Stimulated activated naive CD8-positive, alpha-beta T cell treated with anti-CD3 and anti-CD28 coated beads, Interleukin-15, Interleukin-2, amounts not matched to agents 100 U/mL and 50 U/mL, for 24 hours (primary cell): ENCODE results near the gene RNU5D-1.

Experiments
- ATAC-seq: fragments of 150-1000 bp; cut with Tn5 transposase; one replicate; pipeline ENCODE4 v1.10.0; 2021
- DNase-seq: peaks from one replicate; pipeline ENCODE4 v3.0.0; 2021

The RNU5D-1 gene

DNA sequence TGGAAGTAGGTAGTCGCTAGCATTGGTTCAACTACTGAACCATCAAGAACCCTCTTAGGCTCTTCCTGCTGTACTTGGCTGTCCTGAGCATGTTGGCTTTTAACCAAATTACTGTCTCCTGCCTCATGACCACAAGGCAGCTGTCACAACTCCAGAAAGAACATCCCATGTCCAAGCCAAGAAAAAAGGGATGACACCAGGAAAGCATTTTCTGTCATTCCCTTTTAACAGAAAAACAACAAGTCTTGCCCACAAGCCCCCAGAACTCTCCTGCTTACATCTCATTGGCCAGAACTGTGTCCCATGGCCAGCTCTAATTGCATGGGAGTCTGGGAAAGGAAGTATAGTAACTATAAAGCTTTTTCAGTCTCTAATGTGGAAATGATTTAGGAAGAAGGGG lies 2.4 kb upstream of the RNU5D-1 start:
- no peak for ATAC-seq
- no peak for DNase-seq

DNA sequence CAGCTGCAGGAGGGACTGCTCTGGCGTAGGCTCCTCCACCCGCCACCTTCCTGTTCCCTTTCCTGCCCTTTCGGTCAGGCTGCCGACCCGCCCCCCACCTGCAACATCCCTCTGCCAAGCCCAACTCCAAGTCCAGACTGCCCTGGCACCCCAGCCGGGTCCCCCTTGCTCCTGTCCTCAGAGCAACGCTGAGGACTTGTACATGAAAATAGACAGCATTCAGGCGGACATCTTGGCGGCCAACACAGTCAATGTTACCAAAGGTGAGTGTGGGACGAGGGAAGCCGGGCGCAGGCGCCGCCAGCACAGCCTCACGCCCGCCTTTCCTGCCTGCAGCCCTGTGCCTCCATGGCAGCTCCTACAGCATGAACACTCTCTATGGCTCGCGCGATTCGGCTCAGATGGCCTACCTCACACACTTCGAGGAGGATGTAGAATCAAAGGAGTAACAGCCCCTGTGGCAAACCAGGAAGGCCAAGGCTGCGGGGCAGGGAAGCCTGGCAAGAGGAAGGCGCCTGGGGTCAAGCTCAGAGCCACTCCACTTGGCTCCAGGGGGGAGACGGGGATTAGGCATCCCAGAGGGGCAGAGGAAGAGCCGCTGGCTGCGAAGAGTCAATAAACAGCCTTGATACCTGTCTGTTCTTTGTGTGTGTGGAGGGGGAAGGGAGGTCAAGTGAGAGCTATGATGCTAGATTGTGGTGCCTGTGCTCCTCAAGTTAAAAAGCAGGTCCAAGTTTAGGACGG lies 5.8 kb downstream of the RNU5D-1 start:
- DNase-seq, result no peak
- no peak for ATAC-seq

GRCh38 chr1:44724296-44724954 lies 6.5 kb downstream of the RNU5D-1 start:
- ATAC-seq (no peak), DNase-seq (no peak)

DNA sequence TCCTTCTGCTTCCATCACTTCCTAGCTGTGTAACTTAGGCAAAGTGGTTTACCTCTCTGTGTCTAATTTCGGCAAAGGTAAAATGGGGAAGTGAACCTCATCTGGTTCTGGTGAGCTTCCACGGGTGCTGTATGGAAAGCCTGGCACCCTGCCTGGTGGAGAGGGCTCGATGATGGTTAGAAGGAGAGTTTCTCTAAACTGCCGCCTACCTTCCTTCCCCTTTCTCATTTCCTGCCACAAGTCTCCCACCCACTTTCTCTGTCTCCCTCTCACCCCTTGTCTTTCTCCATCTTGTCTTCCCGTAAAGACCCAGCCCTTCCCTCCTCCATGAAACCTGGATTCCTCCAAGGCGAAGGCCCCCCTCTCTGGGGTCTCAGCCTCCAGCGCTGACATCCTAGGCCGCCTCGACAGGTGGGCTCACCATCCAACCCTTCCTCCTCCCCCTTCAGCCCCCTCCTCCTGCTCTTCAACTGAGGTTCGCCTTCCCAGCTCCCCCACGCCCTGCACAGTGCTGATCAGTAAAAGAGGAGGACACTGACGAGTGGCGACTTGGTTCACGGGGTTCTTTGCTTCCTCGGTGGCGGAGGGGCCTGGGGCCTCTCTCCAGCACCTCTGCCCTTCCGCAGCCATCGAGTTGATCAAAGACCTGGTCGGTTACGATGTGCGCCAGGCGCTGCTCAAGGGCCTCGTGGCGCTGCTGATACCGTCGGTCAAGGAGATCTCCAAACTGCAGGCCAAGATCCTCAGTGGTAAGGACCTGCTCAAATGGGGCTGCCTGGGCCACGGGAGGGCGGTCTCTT lies 7.3 kb downstream of the RNU5D-1 start:
- DNase-seq (peak; percentile 66), ATAC-seq (peak; percentile 4)

- DNase-seq, result peak; percentile 50
- no peak for ATAC-seq
Observed at GRCh38 chr1:44723064-44723463, 7.9 kb downstream of the RNU5D-1 start.

DNA sequence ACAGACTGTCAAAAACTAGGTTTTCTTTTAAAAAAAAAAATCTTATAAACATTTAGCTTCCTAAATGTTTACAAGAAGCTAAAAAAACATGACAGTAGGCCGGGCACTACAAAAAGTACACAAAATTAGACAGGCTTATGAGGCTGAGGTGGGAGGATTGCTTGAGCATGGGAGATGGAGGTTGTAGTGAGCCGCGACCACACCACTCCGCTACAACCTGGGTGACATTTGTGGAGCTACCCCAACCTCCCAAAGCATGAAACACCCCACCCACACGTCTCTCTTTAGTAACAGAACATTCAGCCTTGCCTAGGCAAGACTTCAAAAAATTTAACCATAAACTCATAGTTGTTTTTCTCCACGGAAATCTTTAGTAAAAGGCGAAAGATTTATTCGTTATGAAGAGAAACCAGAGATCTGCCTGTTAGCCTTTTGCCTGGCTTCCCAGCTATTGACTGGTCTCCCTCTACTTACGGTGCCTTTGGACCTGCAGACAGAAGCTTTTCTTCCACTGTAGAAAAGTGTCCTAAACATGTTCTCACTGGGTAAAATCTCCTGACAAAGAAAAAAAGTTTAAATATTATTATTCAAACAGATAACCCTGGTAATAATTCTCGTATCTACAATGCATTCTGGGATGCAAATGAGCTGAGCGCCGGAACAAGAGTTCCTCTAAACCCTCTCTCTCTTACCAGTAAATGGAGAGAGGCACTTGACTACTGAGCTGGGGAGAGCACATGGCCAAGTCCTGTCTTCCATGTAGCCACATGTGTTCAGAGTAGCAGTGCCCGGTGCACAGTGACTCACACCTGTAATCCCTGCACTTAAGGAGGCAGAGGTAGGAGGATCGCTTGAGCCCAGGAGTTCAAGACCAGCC lies 9.2 kb downstream of the RNU5D-1 start:
- DNase-seq (peak; percentile 86), ATAC-seq (peak; percentile 87)

DNA sequence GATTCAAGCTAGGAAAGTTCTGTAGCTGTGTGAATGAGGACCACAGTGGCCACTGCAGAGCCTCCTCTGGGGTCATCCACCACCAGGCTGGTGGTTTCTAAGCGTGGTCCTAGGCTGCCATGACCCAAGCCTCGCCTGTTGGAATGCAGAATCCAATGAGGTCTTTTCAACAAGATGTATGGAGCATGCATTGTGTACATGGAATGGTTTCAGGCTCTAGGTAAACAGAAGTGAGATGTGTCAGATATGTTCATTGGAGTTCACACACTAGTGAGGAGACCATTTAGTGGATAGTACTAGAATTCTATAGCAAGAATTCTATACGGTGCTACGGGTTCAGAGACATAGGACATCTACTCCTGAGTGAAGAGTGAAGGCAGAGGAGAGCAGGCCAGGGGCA lies 10.7 kb downstream of the RNU5D-1 start:
- no peak for ATAC-seq
- no peak for DNase-seq

- ATAC-seq (no peak), DNase-seq (no peak)
Observed at GRCh38 chr1:44719318-44719717, 11.7 kb downstream of the RNU5D-1 start.

- DNase-seq (no peak), ATAC-seq (no peak)
Observed at GRCh38 chr1:44718091-44718490, 12.9 kb downstream of the RNU5D-1 start.

DNA sequence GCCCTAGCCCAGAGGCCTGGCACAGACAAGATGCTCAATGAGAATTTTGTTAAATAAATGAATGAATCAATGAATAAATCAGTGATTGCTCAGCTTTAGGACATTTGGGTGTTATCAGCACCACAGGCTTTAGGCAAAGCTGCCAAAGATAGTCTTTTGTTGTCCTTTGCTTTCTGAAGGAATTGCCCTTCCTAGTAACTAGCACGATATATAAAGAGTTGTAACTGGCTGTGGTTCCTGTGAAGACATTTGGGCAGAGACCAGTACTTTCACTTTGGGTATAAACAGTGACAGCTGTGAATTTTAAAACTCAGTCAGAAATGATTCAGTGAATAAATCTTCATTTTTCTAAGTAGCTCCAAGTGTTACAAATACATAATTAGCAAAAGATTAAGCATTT lies 13.3 kb downstream of the RNU5D-1 start:
- DNase-seq (no peak), ATAC-seq (no peak)

DNA sequence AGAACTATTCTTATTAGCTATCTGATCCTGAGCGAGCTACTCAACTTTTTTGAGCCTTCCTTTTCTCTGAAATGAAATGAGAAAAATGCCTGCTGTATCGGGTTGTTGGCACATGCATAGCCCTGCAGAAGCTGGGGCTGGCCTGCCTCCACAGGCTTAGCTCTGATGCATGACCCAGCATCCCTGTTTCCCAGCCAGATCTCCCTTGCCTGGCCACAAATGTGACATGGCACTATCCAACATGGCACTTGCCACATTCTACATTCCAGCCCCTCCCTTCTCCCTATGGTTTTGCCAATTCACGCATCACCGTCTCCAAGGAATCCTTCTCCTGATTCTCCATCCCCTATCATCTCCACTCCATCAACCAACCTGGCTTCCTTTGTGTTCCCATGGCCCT lies 13.8 kb downstream of the RNU5D-1 start:
- DNase-seq (no peak), ATAC-seq (no peak)

DNA sequence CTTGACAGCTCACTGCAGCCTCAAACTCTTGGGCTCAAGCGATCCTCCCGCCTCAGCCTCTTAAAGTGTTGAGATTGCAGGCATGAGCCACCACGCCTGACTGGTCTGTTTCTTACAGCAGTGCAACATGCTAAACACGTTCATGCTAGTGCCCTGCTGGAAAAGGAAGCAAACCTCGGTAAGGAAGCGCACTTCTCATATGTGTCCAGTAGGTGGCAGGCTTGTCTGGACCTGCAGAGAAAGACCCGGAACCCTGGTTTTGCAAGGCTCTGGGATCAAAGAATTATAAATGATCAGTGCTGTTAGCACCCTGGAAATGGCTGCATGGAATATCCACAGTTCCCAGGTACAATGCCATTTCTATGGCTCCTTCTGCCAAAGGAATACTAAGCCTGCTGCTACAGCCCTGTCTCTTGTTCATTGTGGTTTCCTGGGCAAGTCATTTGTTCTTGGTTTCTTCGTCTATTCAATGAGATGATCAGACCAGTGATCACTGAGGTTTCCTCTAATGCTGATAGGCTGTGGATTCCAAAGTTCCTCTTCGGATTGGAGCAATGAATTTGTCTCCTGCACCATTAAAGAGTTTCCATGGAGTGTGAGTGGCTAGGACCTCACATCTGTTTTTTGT lies 15.9 kb downstream of the RNU5D-1 start:
- DNase-seq (peak; percentile 65), ATAC-seq (peak; percentile 78)

GRCh38 chr1:44714532-44714931 lies 16.4 kb downstream of the RNU5D-1 start:
- no peak for DNase-seq
- ATAC-seq, result no peak

DNA sequence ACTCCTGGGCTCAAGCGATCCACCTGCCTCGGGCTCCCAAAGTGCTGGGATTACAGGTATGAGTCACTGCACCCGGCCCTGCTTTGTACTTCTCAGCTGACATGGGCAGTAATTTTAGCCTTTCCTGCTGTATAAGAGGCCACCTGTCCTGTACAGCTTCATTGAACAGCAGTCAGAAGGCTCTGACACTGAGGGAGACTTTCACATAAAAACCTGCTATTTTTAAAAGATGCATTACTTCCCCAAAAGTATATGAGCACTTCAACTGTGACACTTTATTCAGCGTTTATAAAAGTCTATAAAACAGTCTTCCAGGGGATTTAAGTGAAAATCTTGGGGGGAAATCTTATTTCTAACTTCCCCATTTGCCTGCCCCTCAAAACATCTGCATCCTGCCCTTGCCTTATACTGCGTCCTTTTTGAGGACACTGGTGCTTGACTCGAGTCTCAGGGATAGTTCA lies 17.6 kb downstream of the RNU5D-1 start:
- DNase-seq (no peak), ATAC-seq (no peak)

DNA sequence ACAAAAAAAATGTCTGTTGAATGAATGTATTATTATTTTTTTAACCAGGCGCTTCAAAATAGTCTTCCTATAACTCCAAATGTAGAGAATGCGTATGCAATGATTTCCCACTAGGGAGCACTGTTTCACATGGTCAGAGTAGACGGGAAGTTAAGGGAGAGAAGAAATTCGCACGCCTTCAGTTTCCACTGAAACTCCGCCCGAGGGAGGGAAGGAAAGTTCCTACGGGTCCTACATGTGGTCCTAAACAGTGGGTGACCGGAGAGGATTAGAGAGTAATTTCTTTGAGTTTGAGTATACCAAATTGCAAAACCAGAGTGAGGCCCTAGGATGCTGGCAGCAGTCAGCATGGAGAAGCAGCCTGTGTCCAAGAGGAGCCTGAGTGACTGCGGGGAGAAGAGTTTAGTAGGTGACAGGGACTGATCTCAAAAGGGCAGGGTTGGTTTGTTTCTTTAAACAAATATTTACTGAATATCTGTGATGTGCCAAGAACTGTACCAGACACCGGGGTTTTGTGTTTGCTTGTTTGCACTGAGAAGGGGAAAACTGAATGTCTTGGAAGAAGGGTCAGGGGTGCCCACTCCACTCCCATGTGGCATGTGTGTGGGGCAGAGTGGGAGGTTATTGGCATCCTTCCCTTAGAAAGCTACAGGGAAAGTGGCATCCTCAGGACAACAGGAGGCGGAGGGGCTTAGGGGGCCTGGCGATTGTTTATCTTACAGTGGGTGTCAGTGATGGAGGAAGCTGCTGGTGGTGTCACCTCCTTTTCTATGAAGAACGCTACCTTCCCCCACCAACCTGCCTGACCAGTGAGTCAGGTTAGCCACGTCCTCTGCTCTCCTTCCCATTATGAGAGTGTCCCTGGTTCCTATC lies 22.8 kb downstream of the RNU5D-1 start:
- peak; percentile 62 for ATAC-seq
- DNase-seq, result peak; percentile 39

GRCh38 chr1:44707112-44707881 lies 23.7 kb downstream of the RNU5D-1 start:
- DNase-seq (no peak), ATAC-seq (no peak)

- DNase-seq (no peak), ATAC-seq (no peak)
Observed at GRCh38 chr1:44705938-44706337, 25.0 kb downstream of the RNU5D-1 start.

DNA sequence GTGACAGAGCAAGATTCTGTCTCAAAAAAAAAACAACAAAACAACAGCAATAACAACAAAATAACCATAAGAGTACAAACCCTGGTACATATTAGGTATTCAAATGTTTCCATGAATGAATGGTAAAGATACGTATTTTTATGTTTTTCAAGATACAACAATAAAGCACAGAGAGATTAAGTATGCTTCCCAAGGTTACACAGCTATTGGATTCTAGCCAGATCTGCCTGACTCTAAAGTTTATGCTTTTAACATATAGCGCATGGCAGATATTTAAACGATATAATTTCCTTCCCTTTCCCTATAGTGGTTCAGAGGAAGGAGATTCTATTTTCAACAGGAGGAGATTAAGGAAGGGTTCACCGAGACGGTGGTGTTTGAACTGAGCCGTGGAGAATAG lies 25.5 kb downstream of the RNU5D-1 start:
- ATAC-seq (no peak), DNase-seq (no peak)

DNA sequence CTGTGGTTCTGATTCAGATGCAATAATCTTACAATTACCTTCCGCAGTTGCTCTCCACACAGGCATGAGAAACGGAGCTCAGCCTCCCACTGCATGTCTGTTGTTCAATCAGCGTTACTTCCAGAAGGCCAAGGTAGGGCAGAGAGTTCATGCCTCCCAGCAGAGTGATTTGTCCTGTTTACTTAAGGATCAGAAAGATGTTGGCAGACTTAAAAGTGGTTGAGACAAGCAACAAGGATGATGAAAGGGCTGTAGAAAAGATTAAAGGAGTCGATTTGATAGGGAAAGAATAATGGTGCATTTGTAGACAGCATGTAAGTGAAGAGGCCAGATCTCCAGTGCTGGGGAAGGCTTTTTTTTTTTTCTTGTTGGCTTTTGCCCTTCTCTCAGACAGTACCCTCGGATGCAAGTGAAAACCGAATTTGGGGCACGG lies 29.8 kb downstream of the RNU5D-1 start:
- DNase-seq (no peak), ATAC-seq (no peak)

DNA sequence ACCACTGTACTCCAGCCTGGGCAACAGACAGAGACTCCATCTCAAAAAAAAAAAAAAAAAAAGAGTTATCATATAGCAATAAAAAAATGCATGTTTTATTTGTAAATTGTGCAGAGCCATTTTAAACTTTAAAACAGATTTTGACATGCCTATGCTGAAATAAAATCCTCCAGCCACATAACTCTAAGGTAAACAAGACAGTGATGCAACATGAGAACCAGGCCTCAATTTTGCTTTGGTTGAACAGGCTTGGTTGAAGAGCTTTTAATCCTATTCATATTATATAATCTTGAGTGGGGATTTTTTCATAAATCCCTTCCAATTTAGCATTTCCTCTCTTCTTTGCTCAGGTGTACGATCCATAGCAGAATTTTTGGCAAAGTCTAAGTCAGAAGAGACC lies 30.4 kb downstream of the RNU5D-1 start:
- DNase-seq, result no peak
- no peak for ATAC-seq
